Ovary (tissue), 9 donors: ENCODE data around the gene TREML4. TPM values are rescaled to one million over a fixed set of nuclear protein-coding genes. Genes with fewer than 3 reads are reported as not detected.

Source experiments
- DNase-seq, 5 donors: peaks; one replicate each; pipeline ENCODE4 v3.0.0-alpha.2; 2019 to 2020
- H3K27ac ChIP-seq, 2 donors: fragments of 200-600 bp; one replicate each; pipeline versions ENCODE4 v1.5.1 to v1.8.0; 2019 to 2022
- H3K27me3 ChIP-seq: fragments of 200-600 bp; one replicate; pipeline ENCODE4 v1.8.0; 2022
- H3K36me3 ChIP-seq: fragments of 200-600 bp; sonication (generic); one replicate; pipeline ENCODE4 v1.5.1; 2019
- H3K4me1 ChIP-seq: one replicate; pipeline ENCODE4 v1.8.1; 2013; ENCODE audit warnings: mild to moderate bottlenecking, moderate library complexity; ENCODE audit not compliant: insufficient read depth
- H3K4me3 ChIP-seq: fragments of 200-600 bp; sonication (generic); one replicate; pipeline ENCODE4 v1.5.1; 2017
- H3K9me3 ChIP-seq, 2 donors: fragments of 200-600 bp in 1 of 2; sonication (generic) in 1 of 2; one replicate each; pipeline versions ENCODE4 v1.5.1 to v1.8.1; 2013 to 2019; ENCODE audit warnings: mild to moderate bottlenecking in 1 of 2, moderate library complexity in 1 of 2
- EP300 ChIP-seq: sonication (generic); formaldehyde crosslinking; IDR thresholded peaks from one replicate; pipeline ENCODE4 v1.6.1; 2017; ENCODE audit warnings: antibody characterized with exemption
- POLR2A ChIP-seq: fragments of 450-650 bp; IDR thresholded peaks from one replicate; pipeline ENCODE4 v1.6.1; 2017; ENCODE audit warnings: antibody characterized with exemption, mild to moderate bottlenecking, moderate library complexity
- WGBS, 3 donors: extraction: QIAGEN DNeasy Blood & Tissue Kit in 1 of 3; methylation state at CpG; one replicate each; pipeline versions ENCODE4 v1.1.5 to v1.1.7; 2013 to 2017; 5-methylcytosine and 5-hydroxymethylcytosine counted together
- intact Hi-C, 4 donors: fragments of 100-400 bp; cut with DNase I; formaldehyde crosslinking; loops; one replicate each; pipeline versions ENCODE4 v1.11.0 to v1.15.1; 2022 to 2023
- polyA plus RNA-seq, 2 donors: library from polyadenylated mRNA; stranded (reverse); fragments of 200-250 nt in 1 of 2; fragments of 350-450 nt in 1 of 2; fragmentation: Illumina TruSeq in 1 of 2; extraction: RNeasy Lipid Tissue Mini Kit (QIAGEN cat#74804) in 1 of 2; gene quantifications; one replicate each; pipeline ENCODE4 v1.2.3, GENCODE V29; 2013 to 2014
- total RNA-seq, 7 donors: library from RNA; depleted of rRNA in 2 of 7; stranded (reverse); fragments of >200 nt in 2 of 7; fragmentation: NEBNext Ultra II Directional in 3 of 7; extraction: Animal tissue kit (Norgen Biotek cat#: 25700) in 3 of 7; gene quantifications; one replicate each; pipeline versions ENCODE4 v1.1.0 to v1.2.4, GENCODE V29; 2016 to 2023
- TF ChIP-seq, protein P1 (sequence below), 3 donors: fragments of 450-650 bp in 2 of 3; fragments of 200-600 bp in 1 of 3; IDR thresholded peaks; one replicate each; pipeline versions ENCODE4 v1.5.1 to v1.8.0; 2016 to 2022; ENCODE audit warnings: antibody characterized with exemption in 3 of 3, mild to moderate bottlenecking in 1 of 3
- donor health status: DM: no; HTN: no; CAD: no; lungs with moderate emphysema.
- donor health status: DM: no; HTN: no; CAD: no.
- donor health status: Bipolar disorder and iron deficiency.
- donor health status: DM: yes; HTN: yes; CAD: no.
- donor health status: DM: no; HTN: no; CAD: no.
- donor health status: DM: yes; HTN: yes; CAD: no.

Gene TREML4
- total and polyA plus RNA-seq, 9 donors: not detected

DNA sequence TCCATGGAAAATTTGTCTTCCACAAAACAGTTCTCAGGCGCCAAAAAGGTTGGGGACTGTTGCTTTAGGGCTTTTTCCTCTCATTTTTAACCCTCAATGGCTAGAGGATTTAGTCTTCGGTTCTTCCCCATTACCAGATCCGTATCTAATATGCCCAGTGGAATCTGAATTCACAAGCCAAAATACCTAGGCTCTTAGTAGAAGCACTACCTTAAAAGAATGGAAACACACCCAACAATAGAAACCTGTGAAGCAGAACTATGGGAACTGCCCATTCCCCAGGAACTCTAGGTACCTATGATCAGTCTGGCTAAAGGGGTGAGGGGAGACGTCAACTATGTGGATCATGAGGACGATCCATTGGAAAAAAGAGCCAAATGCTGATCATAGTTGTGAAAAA lies 3.1 kb downstream of the TREML4 start:
- WGBS, 3 donors: 50 to 66% (median 53%) methylated on average over 5 of the region's 5 CpGs

DNA sequence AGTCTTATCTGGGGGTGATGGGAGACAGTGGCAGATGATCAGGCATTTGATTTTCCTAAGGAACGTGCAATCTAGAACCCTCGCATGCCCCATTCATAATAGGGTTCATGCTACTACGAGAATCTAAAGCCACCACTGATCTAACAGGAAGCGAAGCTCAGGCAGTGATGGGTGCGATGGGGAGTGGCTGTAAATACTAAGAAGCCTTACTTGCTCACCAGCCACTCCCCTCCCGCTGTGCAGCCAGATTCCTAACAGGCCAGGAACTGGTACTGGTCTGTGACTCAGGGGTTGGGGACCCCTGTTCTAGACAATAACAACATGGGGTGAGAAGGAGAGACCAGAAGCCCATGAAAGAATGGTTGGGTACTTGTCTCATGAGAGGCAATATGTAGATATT lies 4.5 kb downstream of the TREML4 start:
- Histone ChIP-seq H3K36me3 (no peaks in the 10 kb centered on the region), H3K4me1 (no peaks in the 10 kb centered on the region), H3K4me3 (no peak overlapping the region), H3K27ac (no peak overlapping the region), H3K9me3 (no peaks in the 10 kb centered on the region), H3K27me3 (no peaks in the 10 kb centered on the region)
- no peak for DNase-seq
- WGBS, 3 donors: 87 to 89% (median 89%) methylated on average over 6 of the region's 6 CpGs
- TF ChIP-seq EP300 (no peak), POLR2A (no peak)
- TF ChIP-seq, protein P1, sequence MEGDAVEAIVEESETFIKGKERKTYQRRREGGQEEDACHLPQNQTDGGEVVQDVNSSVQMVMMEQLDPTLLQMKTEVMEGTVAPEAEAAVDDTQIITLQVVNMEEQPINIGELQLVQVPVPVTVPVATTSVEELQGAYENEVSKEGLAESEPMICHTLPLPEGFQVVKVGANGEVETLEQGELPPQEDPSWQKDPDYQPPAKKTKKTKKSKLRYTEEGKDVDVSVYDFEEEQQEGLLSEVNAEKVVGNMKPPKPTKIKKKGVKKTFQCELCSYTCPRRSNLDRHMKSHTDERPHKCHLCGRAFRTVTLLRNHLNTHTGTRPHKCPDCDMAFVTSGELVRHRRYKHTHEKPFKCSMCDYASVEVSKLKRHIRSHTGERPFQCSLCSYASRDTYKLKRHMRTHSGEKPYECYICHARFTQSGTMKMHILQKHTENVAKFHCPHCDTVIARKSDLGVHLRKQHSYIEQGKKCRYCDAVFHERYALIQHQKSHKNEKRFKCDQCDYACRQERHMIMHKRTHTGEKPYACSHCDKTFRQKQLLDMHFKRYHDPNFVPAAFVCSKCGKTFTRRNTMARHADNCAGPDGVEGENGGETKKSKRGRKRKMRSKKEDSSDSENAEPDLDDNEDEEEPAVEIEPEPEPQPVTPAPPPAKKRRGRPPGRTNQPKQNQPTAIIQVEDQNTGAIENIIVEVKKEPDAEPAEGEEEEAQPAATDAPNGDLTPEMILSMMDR (IDR thresholded peaks at IDR 0.05): no peak
- intact Hi-C loops: no loop called here

More for the DNA sequence above, 3.1 kb downstream of the TREML4 start:
- H3K4me1 ChIP-seq: no peaks in the 10 kb centered on the region
- H3K9me3 ChIP-seq: no peaks in the 10 kb centered on the region
- DNase-seq: no peak
- intact Hi-C loops: no loop called here
- TF ChIP-seq, protein P1 (IDR thresholded peaks at IDR 0.05): no peak
- no peak for TF ChIP-seq POLR2A
- no peak for TF ChIP-seq EP300
- no peaks in the 10 kb centered on the region for H3K27me3 ChIP-seq
- H3K27ac ChIP-seq: no peak overlapping the region
- H3K4me3 ChIP-seq: no peak overlapping the region
- no peaks in the 10 kb centered on the region for H3K36me3 ChIP-seq

DNA sequence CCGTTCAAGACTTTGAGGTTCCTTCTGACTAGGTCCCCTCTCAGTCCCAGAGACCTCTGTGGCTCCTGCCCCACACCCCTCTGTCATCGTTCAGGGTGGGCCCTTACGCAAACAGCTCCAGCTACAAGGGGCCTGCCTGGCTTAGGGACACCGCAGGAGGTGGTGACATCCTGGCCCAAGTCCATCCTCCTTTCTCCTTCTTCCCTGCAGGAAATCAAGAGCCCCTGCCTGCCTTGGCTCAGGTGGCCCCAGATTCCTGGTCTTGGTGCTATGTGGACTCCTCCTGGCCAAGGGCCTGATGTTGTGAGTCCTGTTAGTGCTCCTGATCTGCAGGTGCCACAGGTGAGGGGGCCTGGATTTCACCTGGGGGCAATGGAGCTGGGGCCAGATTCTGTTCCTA lies 8.1 kb downstream of the TREML4 start:
- DNase-seq: no peak
- Histone ChIP-seq H3K4me3 (no peak overlapping the region), H3K36me3 (no peaks in the 10 kb centered on the region), H3K27me3 (no peaks in the 10 kb centered on the region), H3K27ac (no peak overlapping the region), H3K9me3 (no peaks in the 10 kb centered on the region), H3K4me1 (no peaks in the 10 kb centered on the region)
- TF ChIP-seq EP300 (no peak), POLR2A (no peak)
- TF ChIP-seq, protein P1 (IDR thresholded peaks at IDR 0.05): no peak
- intact Hi-C loops: no loop called here
- WGBS, 3 donors: 84 to 92% (median 88%) methylated on average over 4 of the region's 4 CpGs

DNA sequence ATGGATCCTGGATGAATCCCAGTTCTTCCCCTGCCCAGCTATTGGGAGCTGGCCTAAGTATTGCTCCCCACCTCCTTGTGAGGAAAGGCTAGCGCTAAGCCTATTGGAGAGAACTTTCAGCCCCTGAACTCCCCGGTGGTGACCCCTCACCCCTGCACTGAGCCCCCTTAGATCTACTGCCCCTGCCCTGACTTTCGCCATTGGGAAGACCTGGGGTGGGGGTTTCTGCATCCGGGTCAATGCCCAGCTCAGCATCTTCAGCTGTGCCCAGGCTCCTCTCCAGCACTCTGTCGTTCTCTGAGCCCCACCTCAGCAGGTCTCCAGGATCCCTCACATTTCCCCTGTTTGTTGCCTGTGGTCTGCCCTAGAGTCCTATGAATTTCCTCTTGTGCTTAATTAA lies 9.0 kb downstream of the TREML4 start:
- Histone ChIP-seq H3K27me3 (no peaks in the 10 kb centered on the region), H3K36me3 (no peaks in the 10 kb centered on the region), H3K27ac (no peak overlapping the region), H3K4me1 (no peaks in the 10 kb centered on the region), H3K4me3 (no peak overlapping the region), H3K9me3 (no peaks in the 10 kb centered on the region)
- 69 to 80% (median 70%) methylated on average over 5 of the region's 5 CpGs for WGBS, 3 donors
- TF ChIP-seq, protein P1 (IDR thresholded peaks at IDR 0.05): no peak
- TF ChIP-seq POLR2A: no peak
- DNase-seq: no peak
- intact Hi-C loops: no loop called here
